CD1c-positive myeloid dendritic cell (primary cell): ENCODE results near the gene PSPH.
A peak's percentile ranks its signal among the peaks of the same experiment; 100 is the strongest.
"Not testable (repeated sequence)": the region's sequence is repeated elsewhere in the genome, so short reads cannot be mapped to it uniquely, and the experiment has no call there.

Experiments used
- DNase-seq: peaks from one replicate; pipeline ENCODE4 v3.0.0-alpha.2; 2016; ENCODE audit errors: extremely low spot score

Gene PSPH

DNA sequence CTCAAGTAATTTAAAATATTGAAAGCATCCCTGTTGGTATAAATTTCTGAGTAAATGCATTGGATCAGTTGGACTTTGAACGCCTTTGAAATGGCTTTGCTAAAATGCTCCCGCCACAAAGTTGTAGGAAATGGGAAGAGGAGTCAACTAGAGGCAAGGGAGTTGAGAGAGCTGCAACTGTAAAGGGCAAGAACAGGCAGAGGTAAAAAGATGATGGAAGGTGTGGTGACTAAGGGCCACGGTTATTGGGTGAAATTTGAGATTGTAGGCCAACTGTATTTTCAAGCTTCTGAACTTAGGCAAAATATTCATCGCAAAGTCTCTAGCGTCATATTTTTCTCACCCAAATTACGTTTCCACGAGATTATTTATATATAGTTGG is 12.2 kb upstream of the PSPH start:
- no peak for DNase-seq

DNA sequence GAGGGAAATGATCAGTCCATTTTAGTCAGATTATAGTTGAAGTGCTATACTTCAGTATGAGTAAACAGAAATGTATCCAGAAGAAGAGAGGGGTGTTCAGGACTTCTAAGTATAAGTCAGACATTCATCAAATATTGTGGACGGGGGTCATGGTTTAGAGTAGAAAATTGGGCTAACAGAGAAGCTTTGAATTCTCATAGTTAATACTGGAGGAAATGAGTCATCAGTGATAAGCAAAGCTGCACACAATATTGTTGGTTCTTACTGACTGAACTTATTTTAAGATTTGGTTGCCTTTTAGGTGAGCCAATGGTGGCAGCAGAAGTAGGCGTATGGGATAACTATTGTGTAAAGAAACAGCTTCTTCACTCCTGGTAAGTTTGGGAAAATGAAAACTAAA is 11.1 kb upstream of the PSPH start:
- peak; percentile 16 for DNase-seq

DNA sequence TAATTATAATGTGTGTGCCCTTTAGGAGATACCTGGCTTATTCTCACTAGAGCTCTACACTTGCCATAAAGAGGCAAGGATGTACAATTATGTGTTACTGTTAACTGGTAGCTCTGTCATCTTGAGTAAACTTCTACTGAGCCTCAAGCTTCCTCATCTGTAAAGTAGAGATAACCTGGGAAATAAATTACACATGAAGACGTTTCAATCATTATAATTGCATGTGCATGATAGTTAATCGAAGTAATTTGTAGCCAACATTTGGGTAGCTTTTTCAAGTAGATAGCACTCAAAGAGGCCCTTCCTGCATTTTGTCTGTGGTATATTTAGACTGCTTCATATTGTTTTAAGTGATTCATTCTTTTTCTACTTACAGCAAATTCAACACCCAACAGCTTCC is 2.7 kb upstream of the PSPH start:
- no peak for DNase-seq

DNA sequence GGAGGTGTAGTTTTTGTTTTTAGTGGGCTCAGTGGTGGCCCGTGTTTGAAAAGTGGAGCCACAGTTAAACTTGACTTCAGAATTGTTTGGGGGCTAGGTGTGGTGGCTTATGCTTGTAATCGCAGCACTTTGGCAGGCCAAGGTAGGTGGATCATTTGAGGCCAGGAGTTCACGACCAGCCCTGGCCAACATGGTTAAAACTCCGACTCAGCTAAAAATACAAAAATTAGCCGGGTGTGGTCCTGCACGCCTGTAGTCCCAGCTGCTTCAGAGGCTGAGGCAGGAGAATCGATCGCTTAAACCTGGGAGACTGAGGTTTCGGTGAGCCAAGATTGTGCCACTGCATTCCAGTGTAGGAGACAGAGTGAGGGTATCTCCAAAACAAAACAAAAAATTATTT is 2.1 kb upstream of the PSPH start:
- no peak for DNase-seq

DNA sequence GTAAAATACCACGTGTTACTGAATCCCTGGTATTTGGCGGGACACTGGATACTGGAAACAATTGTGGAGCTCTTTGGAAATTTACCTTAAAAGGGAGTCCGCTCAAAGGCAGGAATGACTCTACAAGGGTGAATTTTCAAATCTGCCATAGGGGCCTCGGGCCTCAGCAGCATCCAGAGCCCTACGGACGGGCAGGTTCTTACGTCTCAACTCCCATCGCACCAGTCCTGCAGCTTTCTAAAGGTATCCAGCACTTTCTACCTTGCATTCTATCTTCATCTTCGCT is 248 bp downstream of the PSPH start:
- DNase-seq: no peak

DNA sequence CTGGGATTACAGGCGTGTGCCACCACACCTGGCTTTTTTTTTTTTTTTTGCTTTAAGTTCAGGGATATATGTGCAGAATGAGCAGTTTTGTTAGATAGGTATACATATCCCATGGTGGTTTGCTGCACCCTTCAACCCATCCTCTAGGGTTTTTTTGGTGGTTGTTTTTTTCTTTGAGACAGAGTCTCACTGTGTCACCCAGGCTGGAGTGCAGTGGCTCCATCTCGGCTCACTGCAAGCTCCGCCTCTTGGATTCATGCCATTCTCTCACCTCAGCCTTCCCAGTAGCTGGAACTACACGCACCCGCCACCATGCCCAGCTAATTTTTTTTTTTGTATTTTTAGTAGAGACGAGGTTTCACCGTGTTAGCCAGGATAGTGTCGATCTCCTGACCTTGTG is 2.5 kb downstream of the PSPH start:
- not testable (repeated sequence) for DNase-seq

DNA sequence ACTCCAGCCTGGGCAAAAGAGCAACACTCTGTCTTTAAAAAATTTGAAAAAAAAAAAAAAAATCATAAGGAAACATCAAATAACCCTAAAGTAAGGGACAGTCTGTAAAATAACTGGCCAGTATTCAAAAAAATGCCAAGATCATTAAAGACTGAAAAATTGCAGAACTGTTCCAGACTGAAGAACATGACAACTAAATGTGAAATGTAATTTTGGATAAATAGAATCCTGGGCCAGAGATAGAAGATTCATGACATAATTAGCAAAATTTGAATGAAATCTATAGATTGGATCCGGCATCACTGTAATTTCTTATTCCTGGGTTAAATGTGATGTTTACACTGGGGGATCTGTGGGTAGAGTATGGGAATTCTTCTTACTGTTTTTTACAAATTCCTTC is 3.0 kb downstream of the PSPH start:
- DNase-seq: no peak

DNA sequence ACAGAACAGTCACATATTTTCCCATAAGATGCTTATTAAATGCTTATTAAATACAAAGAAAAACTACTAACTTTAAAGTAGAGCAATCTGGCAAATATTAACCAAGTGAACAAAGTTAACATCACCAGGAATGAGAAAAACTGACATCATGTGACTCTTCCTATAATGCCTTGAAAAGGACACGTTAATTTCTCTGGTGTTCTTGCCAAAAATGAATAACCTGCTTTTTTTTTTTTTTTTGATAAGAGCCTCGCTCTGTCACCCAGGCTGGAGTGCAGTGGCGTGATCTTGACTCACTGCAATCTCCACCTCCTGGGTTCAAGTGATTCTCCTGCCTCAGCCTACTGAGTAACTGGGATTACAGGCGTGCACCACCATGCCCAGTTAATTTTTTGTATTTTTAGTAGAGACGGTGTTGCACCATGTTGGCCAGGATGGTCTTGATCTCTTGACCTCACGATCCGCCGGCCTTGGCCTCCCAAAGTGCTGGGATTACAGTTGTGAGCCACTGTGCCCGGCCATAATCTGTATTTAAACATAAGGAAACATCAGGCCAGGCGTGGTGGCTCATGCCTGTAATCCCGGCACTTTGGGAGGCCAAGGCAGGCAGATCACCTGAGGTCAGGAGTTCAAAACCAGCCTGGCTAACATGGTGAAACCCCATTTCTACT is 3.7 kb downstream of the PSPH start:
- not testable (repeated sequence) for DNase-seq

DNA sequence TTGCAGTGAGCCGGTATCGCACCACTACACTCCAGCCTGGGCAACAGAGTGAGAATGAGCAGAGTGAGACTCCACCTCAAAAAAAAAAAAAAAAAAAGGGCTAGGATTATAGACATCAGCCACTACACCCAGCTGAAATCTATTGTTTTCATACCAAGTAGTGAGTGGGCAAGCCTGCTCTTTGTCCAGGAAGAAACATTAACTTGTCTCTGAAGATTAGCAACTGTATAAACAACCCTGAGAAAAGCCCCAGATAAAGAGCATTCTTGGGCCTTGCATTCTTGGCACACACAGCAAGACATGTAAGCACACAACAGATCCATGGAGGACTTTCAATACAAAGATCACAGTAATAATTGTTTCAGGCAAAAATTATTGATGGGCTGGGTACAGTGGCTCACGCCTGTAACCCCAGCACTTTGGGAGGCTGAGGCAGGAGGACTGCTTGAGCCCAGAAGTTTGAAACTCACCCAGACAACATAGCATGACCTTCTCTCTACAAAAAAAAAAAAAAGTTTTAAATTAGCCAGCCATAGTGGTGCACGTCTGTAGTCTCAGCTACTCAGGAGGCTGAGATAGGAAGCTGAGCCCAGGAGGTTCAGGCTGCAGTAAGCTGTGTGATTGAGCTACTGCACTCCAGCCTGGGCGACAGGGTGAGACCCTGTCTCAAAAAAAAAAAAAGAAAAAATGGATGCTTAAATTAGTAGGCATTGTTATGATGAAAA is 4.4 kb downstream of the PSPH start:
- no peak for DNase-seq

DNA sequence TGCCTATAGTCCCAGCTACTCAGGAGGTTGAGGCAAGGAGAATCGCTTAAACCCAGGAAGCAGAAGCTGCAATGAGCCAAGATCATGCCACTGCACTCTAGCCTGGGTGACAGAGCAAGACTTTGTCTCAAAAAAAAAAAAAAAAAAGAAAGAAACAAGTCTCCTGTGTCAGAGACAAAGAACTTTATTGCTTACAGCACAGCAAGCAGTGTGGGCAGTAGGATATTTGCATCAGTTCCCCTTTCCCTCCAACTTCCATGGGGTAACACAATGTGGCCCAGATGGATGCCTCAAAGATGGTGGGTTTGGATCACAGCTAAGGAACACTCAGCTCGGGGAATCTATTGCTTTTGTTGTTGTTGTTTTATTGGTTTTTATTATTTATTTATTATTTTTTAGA is 5.5 kb downstream of the PSPH start:
- DNase-seq: peak; percentile 55

DNA sequence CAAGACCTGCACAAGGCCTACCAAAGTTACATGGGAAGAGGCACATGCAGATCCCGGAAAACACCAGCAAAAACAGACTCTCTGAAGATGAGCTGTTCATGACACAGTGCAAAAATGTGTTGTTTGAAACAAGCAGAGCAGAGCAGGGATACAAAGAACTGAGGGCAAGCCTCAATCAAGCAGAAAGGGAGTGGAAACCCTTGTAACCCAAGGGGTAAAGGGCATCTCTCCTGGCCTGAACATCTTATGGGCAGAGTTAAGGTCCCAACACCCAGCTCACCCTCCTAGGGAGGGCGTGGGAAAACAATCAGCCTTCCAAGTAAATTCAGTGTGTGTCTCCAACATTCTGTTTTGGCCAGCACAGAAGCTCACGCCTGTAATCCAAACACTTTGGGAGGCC is 10.5 kb downstream of the PSPH start:
- no peak for DNase-seq

DNA sequence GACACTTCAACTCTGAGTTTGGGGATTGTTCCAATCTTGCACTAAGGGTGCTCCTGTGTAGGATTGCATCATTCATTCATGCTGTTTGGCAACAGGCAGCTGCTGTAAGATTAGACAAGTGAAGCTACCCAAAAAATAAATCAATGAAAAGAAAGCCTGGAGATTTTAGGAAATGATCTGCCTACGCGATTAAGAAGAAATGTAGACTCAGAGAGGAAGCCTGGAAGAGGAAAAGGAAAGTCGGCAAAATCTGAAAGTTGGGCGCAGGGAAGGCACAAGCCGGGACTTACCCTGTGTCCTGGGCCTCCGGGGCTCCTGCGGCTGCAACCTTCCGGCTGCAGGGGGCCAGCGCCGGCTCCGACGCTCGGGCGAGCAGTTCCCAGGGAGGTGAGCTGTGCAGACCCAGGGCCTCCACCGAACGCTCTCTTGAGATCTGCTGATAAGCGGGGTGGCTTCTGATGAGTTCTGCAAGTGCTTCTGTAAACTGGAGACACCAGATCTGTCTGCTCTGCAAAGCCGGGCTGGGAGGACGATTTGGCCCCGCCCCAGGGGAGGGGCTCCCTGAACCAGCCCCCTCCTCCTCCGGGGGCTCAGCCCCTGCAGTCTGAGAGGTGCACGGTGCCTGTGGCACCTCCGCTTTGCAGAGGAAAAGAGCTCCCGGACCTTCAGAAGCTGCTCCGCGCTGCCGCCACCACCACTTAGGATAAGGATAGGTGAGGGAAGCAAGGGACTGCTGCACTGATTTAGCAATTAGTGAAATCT is 17.4 kb downstream of the PSPH start:
- peak; percentile 66 for DNase-seq

DNA sequence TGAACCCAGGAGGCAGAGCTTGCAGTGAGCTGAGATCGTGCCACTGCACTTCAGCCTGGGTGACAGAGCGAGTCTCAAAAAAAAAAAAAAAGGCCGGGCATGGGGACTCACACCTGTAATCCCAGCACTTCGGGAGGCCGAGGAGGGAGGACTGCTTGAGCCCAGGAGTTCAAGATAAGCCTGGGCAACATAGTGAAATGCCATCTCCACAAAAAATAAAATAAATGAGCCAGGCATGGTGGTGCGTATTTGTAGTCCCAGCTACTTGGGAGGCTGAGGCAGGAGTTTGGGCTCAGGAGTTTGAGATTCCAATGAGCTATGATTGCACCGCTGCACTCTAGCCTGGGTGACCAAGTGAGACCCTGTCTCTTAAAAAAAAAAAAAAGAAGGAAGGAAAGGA is 18.7 kb downstream of the PSPH start:
- DNase-seq: not testable (repeated sequence)

DNA sequence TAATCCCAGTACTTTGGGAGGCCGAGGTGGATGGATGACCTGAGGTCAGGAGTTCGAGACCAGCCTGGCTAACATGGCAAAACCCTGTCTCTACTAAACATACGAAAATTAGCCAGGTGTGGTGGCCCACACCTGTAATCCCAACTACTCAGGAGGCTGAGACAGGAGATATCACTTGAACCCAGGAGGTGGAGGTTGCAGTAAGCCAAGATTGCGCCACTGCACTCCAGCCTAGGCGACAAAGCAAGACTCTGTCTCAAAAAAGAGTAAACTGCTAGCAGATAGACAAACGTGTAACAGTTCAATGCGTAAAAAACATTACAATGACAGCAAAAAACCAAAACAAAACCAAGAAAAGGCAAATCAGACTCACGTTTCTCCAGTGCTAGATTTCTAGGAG is 19.7 kb downstream of the PSPH start:
- not testable (repeated sequence) for DNase-seq

DNA sequence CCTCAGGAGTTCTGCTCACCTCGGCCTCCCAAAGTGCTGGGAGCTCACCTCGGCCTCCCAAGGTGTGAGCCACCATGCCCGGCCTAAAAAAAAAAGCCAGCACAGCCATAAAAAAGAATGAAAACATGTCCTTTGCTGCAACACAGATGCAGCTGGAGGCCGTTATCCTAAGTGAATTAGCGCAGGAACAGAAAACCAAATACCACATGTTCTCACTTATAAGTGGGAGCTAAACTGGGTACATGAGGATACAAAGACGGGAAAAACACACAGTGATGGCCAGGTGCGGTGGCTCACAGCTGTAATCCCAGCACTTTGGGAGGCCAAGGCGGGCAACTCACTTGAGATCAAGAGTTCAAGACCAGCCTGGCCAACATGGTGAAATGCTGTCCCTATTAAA is 20.9 kb downstream of the PSPH start:
- DNase-seq: no peak

DNA sequence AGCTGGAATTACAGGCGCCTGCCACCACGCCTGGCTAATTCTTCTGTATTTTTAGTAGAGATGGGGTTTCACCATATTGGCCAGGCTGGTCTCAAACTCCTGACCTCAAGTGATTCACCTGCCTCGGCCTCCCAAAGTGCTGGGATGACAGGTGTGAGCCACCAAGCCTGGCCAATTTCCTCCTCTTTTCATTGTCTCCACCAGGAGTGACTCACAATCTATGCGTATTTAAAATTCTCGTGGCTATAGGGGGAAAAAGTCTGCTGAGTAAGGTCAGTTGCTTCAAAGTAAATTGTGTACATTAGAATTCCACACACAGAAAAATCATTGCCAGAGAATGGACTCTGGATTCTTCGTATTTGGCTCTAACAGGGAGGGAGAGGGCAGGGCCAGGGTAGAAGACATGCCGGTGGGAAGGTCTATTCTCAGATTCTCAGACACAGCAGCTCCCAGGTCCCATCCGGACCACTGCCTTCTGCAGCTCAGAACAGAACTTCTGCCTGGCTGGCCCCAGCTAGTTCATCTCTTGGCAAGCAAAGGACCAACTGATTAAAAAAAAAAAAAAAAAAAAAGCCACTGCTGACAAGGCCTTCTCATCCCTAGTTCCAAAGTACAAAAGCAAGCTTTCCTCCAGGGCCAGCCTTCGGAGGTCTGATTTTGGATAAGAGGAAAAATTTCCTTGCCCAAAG is 22.2 kb downstream of the PSPH start:
- no peak for DNase-seq

DNA sequence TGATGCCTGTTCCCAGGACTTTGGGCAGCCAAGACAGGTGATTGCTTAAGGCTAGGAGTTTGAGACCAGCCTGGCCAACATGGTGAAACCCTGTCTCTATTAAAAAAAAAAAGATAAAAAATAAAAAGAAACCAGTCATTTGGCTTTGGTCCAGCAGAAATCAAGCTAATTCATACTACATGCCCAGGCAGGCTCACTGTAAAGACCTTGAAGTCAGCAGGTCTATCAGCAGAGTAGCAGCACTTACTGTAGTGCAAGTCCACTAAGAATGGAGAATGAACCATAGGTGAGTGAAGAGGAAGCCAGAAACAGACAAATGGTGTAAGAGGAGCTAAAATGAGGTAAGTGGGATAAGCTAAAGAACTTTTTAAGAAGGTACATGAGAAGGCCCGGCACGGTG is 24.7 kb downstream of the PSPH start:
- DNase-seq: no peak

DNA sequence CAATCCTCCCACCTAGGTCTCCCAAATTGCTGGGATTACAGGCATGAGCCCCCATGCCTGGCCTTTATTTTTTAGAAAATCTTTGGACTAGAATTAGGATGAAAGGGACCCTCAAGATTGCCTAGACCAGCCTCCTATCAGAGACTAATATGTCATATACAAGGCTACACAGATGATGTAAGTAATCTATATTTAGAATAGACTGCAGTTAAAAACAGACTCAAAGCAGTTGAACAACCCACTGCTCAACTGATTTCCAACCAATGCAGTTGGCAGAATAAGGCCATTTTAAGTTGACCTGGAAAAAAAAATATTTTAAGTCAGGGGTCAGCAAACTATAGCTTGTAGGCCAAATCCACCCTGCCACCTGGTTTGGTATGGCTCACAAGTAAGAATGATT is 27.7 kb downstream of the PSPH start:
- no peak for DNase-seq

DNA sequence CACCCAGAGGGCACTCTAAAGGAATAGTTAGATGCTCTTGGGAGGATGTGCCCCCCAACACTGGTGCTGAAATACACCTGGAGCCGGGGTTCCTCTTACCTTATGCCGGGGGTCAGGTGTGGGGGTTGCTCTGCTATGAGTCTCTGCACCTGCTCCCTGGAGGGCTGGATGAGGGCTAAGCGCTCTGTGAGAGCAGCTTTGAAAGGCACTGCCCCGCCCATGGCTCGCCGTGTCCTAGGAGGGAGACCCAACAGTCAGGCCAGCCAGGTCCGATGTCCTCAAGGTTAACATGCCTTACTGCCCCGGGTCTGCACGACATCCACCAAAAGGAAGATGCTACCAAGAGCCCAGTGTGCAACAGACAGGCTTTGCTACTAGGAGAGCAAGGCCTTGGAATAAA is 31.7 kb downstream of the PSPH start:
- DNase-seq: no peak

DNA sequence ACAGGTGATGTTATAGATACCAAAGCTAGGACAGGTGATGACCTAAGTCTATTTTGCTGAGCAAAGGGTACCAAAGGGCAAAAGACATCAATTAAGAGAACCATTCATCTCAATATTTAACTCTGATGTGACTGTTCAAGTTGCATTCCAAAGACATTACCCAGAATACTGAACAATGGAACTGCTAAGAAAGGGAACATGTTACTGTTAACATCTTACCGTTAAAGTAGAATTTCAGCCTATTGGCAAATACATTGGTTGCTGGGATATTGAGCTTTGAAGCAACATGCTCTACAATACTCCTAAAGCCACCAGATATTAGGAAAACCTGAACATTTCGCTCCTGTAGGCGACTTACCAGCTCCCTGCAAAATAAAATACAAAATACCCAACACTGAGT is 34.2 kb downstream of the PSPH start:
- not testable (repeated sequence) for DNase-seq

DNA sequence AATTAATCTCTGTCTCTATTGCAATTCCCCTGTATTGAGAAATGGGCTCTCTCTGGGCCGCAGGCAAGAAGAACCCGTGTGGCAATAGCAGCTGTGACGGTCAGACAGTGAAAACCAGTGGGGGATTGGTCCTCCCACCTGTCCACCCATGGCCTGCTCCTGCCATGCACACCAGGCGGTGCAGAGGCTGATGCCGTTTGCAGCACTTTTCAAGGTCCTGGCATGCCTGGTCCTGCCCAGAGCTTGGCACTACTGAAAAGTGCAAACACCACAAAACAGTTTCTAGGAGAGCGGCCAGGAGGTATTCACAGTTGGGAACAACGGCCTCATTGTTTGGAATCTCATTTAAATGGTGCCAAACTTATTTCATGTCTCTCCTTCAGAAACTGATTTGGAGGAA is 41.5 kb downstream of the PSPH start:
- no peak for DNase-seq

DNA sequence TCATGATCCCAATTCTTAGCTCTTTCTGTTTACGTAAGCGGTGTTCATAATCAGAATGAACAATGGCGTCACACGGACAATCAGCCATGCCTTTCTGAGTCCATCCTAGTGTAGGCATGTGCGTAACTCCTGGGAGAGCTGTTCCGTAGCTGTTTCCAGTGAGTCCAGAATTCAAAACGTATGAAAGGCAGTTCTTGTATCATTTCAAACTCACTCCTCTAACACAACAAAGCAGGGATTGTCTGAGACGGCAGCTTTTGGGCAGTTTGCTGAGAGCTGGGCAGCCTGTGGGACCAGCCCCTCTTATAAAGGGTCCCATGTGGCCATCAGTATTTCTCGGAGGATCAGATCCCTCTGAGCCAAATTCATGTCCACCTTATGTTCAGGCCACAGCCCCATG is 43.4 kb downstream of the PSPH start:
- DNase-seq: no peak

DNA sequence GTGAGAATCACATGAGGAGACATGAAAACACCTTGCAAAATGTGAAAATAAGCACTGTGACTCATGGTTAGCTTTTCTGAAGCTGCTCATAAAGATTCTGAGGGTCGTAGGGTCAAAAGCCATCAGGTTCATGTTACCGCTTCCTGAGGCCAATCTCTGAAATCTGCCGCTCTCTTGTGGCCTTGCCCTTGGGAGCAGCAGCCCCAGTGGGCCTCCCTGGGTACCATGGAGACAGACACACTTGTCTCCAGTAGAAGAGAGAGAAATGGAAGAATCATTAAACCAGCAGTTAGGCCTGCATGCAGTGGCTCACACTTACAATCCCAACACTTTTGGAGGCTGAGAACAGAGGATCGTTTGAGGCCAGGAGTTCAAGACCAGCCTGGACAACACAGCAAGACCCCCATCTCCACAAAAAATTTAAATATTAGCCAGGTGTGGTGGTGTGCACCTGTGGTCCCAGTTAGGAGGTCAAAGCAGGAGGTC is 44.0 kb downstream of the PSPH start:
- DNase-seq: no peak
